Measurements from ENCODE around the gene PRKAA1. TPM values are rescaled to one million over a fixed set of nuclear protein-coding genes. Genes with fewer than 3 reads are reported as not detected.

The PRKAA1 gene
- total and polyA plus RNA-seq, 2 of the 13 experiments (the other 11 are each of a cell fraction or from before 2014, with no cell fraction given): 36.6 to 58.0 TPM

GRCh38 chr5:40755407-40756365, 42.5 kb downstream of the PRKAA1 start, which contains the start of gene TTC33:
TSS of gene TTC33 (minus strand) at chr5:40755961. CDS start at chr5:40747018, 8,943 bp downstream.
- H3K27me3 ChIP-seq (ENCODE audit: control insufficient read depth in 1 of 2, insufficient read depth in 2 of 2, low read length in 2 of 2): no peaks in the 10 kb centered on the region; a peak in 1 of 5 replicates
- whole genome bisulfite sequencing (ENCODE audit: low lambda C conversion rate): 13% methylated on average over 45 of the region's 80 CpGs
- TSS peak; percentile 85 for BruUV-seq (replicated peaks)
- peaks cover 21% of the 10 kb centered on the region for H3K4me1 ChIP-seq (ENCODE audit: insufficient read depth, low read length)
- CTCF ChIA-PET (ENCODE audit: low intra/inter-chr PET ratio, low total read pairs): interaction anchor here (0.6 to 2.8 kb wide), 2 partner anchors 21 to 42 kb away, joined by 3 to 19 read pairs; partner anchors contain the start of gene PRKAA1
- FAIRE-seq: peak; percentile 88
- peak within 1 kb of the TSS; percentile 70 for H3K27ac ChIP-seq (ENCODE audit: extremely low read length, insufficient read depth, low read length)
- H2AFZ ChIP-seq (ENCODE audit: low read length): no peak within 1 kb of the TSS
- no peaks in the 10 kb centered on the region for H3K9me3 ChIP-seq (ENCODE audit: low read length)
- DNase-seq (ENCODE audit: low spot score): peak; percentile 91
- peak within 1 kb of the TSS; percentile 79 for H3K4me2 ChIP-seq (ENCODE audit: low read depth, low read length)
- H4K20me1 ChIP-seq (ENCODE audit: insufficient read depth, low read length): no peaks in the 10 kb centered on the region
- H3K4me3 ChIP-seq (replicated peaks in 1 of 3; ENCODE audit: insufficient read depth in 1 of 3, low read depth in 2 of 3, low read length in 3 of 3): peak within 1 kb of the TSS; percentile 65 to 94 (median 86)
- ATAC-seq: peak; percentile 97
- H3K79me2 ChIP-seq (ENCODE audit: insufficient read depth, low read length): peaks cover 28% of the 10 kb centered on the region
- H3K9ac ChIP-seq (ENCODE audit: insufficient read depth, low read depth, low read length): peak within 1 kb of the TSS; percentile 77
- POLR2A ChIA-PET: interaction anchor here (0.7 kb wide), 1 partner anchor 28 kb away, joined by 3 read pairs; no protein-coding TSS in a partner anchor
- no peaks in the 10 kb centered on the region for H3K36me3 ChIP-seq (replicated peaks in 1 of 2; ENCODE audit: control insufficient read depth in 1 of 2, insufficient read depth in 2 of 2, low read length in 2 of 2)
- intact Hi-C loops (cut with micrococcal nuclease; ENCODE audit: unreplicated experiment) (loop anchor here (1.0 to 2.0 kb wide), 3 partner anchors 43 to 123 kb away; partner anchors contain the start of genes PRKAA1 and RPL37), in situ Hi-C loops (cut with HindIII; ENCODE audit: extremely low pct_ligation_motif_present, low pct_unique_long_range_greater_than_20kb) (loop anchor here (5.0 kb wide), 2 partner anchors 77 to 122 kb away; no protein-coding TSS in a partner anchor)
- TF ChIP-seq FOXA3 (CRISPR knock-in tag; IDR thresholded peaks at IDR 0.05) (peak; percentile 45), RFX3 (CRISPR knock-in tag; IDR thresholded peaks at IDR 0.05) (no peak), THAP7 (CRISPR knock-in tag; IDR thresholded peaks at IDR 0.05) (0 out of 2 replicates have a peak, but pooled peaks have one; percentile 45), CEBPG (CRISPR knock-in tag; IDR thresholded peaks at IDR 0.05) (peak; percentile 57), ZNF225 (CRISPR knock-in tag; IDR thresholded peaks at IDR 0.05) (no peak), HOMEZ (CRISPR knock-in tag; IDR thresholded peaks at IDR 0.05; ENCODE audit: low read depth) (peak; percentile 44; the same call in 1 of the 2 replicates), EZH2 (conservative IDR thresholded peaks at IDR 0.05; ENCODE audit: low read depth, low read length) (no peak), IRF9 (CRISPR knock-in tag; IDR thresholded peaks at IDR 0.05; ENCODE audit: borderline replicate concordance) (no peak; the same call in 1 of the 2 replicates), SALL1 (CRISPR knock-in tag; IDR thresholded peaks at IDR 0.05) (peak; percentile 92), TCF12 (IDR thresholded peaks at IDR 0.05) (no peak), TCF12 (CRISPR knock-in tag; IDR thresholded peaks at IDR 0.05) (no peak), FOSL1 (CRISPR knock-in tag; IDR thresholded peaks at IDR 0.05; ENCODE audit: borderline replicate concordance) (no peak), SYNCRIP (IDR thresholded peaks at IDR 0.05; ENCODE audit: insufficient read depth, low read depth, low read length) (no peak), ZNF709 (CRISPR knock-in tag; IDR thresholded peaks at IDR 0.05) (peak; percentile 64), TFDP1 (CRISPR knock-in tag; IDR thresholded peaks at IDR 0.05; ENCODE audit: borderline replicate concordance) (peak; percentile 99), PHB2 (IDR thresholded peaks at IDR 0.05; ENCODE audit: partially characterized antibody) (no peak), ZNF761 (CRISPR knock-in tag; conservative IDR thresholded peaks at IDR 0.05) (no peak), GTF2F1 (IDR thresholded peaks at IDR 0.05; ENCODE audit: low read length) (no peak), EEA1 (CRISPR knock-in tag; IDR thresholded peaks at IDR 0.05; ENCODE audit: borderline replicate concordance) (no peak), ZNF841 (CRISPR knock-in tag; IDR thresholded peaks at IDR 0.05; ENCODE audit: borderline replicate concordance) (0 out of 2 replicates have a peak, but pooled peaks have one; percentile 47)

Measured in HepG2 (cell line).